Pulmonary artery endothelial cell (primary cell): ENCODE results near the gene ADGRE3. TPM values are rescaled to one million over a fixed set of nuclear protein-coding genes. Genes with fewer than 3 reads are reported as not detected.

Experiments used
- DNase-seq: peaks from one replicate; pipeline ENCODE4 v3.0.0-alpha.2; 2011; ENCODE audit warnings: low read depth, low spot score
- total RNA-seq: library from RNA; depleted of rRNA; stranded (reverse); fragments of >200 nt; gene quantifications from 2 replicates; pipeline ENCODE4 v1.2.3, GENCODE V29; 2014

Gene ADGRE3, protein sequence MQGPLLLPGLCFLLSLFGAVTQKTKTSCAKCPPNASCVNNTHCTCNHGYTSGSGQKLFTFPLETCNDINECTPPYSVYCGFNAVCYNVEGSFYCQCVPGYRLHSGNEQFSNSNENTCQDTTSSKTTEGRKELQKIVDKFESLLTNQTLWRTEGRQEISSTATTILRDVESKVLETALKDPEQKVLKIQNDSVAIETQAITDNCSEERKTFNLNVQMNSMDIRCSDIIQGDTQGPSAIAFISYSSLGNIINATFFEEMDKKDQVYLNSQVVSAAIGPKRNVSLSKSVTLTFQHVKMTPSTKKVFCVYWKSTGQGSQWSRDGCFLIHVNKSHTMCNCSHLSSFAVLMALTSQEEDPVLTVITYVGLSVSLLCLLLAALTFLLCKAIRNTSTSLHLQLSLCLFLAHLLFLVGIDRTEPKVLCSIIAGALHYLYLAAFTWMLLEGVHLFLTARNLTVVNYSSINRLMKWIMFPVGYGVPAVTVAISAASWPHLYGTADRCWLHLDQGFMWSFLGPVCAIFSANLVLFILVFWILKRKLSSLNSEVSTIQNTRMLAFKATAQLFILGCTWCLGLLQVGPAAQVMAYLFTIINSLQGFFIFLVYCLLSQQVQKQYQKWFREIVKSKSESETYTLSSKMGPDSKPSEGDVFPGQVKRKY
- not detected in 2 replicates for total RNA-seq

DNA sequence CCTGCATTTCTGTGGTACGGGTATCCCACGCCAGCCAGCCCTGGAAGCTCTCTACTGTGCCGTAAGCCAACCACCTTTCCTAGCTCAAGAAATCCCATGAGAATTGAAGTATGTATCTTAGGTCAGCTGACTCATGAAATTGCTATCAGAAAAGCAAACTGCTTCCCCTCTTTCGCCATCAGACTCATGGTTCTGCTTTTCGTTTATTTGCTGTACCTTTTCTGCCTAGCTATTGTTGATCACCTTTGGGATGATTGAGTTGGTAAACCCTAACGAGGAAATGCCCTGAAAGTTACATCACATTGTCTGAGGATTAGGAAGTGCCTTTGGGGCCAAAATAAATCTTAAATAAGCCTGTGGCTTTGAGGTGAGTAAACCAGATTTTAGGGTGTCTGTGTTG lies at the start of gene ADGRE3:
Gene ADGRE3, minus strand, starts transcription at position 81 of the 400 bp plus-strand sequence. Its CDS starts 74 bp downstream, at position 7.
- DNase-seq: no peak

DNA sequence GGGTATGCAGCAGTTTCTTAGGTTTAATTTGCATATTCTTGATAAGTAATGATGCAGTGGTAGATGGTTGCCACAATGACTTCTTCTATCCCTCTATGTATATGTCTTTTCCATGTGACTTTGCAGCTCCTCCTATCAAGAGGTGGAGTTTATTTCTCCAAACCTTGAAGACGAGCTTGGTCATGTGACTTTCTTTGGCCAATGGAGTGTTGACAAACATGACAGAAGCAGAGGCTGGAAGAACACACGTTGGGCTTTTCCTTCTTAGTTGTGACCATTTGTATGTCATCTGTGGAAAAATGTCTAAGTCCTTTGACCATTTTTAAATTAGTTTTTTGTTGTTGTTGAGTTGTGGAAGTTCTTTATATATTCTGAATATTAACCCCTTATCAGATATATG lies 47.5 kb upstream of the ADGRE3 start:
- no peak for DNase-seq

DNA sequence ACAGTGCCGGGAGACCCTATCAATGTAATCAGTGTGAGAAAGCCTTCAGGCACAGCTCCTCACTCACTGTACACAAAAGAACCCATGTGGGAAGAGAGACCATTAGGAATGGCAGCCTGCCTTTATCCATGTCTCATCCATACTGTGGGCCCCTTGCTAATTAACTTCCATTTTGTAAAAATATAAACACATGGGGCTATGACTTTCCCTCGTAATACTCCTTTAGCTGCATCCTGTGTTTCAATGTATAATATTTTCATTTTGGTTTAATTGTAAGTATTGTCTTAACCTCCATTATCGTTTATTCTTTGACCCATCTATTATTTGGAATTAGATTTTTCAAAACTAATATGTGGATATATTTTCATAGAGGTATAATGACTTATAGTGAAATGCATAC lies 44.5 kb upstream of the ADGRE3 start:
- DNase-seq: no peak

DNA sequence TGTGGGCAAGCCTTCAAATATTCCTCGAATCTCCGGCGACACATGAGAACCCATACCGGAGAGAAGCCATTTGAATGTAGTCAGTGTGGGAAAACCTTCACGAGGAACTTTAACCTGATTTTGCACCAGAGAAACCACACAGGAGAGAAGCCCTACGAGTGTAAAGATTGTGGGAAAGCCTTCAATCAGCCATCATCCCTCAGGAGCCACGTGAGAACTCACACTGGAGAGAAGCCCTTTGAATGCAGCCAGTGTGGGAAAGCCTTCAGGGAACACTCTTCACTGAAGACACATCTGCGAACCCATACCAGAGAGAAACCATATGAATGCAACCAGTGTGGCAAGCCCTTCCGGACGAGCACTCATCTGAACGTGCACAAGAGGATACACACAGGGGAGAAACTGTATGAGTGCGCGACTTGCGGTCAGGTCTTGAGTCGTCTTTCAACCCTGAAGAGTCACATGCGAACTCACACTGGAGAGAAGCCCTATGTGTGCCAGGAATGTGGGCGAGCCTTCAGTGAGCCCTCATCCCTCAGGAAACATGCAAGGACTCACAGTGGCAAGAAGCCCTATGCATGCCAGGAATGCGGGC lies 44.0 kb upstream of the ADGRE3 start:
- no peak for DNase-seq

DNA sequence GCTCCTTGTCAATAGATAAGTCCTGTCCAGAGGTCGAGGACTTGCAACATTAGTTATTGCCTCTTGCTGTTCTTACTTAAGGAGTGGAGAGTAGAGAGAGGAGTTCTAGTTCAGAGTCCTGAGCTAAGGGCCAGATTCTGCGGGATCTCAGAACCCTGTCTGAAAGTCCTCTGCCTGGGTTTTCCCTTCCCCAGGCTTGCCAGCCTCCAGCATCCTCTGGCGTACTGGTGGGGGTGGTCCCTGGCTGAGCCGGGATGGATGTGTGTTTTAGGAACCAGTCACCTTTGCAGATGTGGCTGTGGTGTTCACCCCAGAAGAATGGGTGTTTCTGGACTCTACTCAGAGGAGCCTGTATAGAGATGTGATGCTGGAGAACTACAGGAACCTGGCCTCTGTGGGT lies 41.2 kb upstream of the ADGRE3 start:
- no peak for DNase-seq

DNA sequence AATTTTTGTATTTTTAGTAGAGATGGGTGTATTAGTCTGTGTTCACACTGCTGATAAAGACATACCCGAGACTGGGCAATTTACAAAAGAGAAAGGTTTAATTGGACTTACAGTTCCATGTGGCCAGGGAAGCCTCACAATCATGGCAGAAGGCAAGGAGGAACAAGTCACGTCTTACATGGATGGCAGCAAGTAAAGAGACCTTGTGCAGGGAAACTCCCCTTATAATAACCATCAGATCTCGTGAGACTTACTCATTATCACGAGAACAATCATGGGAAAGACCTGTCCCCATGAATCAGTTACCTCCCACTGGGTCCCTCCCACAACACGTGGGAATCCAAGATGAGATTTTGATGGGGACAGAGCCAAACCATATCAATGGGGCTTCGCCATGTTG lies 29.8 kb upstream of the ADGRE3 start:
- DNase-seq: no peak

DNA sequence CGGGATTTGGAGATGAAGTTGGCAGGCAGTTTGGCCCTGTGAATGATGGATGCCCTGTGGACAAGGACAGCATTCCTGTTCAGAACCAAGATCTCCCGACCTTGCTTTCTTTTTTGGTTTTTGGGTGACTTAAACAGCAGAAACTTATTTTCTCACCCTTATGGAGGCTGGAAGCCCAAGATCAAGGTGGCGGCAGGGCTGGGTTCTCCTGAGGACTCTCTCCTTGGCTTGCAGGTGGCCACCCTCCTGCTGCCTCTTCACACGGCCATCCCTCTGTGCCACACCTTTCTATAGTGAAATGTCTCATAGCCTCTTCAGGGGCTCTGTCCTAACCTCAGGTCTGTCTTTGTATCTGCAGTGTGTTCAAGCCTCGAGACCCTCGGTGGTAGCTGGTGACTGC lies 29.2 kb upstream of the ADGRE3 start:
- no peak for DNase-seq

DNA sequence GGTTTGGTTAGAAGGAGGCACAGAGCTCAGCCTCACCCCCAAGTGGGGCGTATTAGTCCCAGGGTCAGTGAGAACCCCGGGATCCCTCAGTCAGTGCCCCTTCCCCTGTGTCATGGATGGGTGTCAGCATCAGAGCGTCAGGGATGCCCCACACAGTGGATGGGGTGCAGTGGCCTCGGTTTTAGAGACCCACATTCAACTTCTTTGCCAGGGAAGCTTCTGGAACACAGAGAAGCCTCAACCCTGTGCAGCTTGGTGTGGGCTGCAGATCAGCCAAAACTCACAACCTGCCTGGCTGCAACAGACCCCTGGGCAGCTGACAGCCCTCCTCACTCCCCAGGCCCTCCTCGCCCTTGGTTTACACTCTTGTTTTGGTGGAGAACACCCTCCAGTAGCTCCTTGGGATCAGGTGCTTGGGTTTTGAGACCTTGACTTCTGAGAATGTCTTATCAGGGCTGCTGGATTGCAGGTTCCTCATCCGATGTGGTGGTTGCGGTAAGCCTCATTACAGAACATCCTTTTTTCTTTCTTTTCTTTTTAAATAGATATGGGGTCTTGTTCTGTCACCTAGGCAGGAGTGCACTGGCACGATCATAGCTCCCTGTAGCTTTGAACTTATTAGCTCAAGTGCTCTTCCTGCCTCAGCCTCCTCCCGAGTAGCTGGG lies 26.2 kb upstream of the ADGRE3 start:
- DNase-seq: no peak

DNA sequence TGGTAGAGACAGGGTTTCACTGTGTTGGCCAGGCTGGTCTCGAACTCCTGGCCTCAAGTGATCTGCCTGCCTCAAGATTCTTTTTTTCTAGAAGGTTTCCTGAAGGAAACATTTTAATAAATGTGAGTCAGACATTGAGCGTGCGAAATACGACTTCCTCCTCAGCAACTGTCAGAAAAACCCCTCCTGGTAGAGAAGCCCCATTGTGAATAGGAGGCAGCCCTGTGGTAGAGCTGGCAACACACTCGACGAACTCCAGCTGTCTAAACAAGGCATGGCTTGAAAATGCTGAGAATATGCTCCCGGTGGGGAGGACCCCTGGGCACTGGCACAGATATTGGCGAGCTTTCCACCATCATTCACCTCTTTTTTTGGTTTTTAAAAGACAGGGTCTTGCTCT lies 25.0 kb upstream of the ADGRE3 start:
- peak; percentile 35 for DNase-seq

DNA sequence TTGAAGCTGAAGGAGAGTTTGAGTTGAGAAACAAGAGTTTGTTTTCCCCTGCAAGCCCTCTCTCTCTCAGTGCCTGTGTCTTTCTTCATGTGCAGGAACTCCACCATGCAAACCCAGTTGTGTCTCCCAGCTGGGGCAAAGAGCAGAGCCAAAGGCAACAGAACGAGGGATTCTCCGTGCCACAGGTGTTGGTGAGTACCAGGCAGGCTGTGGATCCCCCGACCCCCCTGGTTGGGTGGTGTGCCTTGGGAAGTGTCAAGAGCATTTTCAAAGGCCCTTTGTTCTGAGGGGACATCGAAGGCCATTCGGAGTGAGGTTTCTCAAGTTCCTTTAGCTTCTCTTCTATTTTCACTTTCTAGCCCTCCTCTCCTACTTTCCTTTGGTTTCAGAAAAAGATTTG lies 20.8 kb upstream of the ADGRE3 start:
- DNase-seq: no peak

DNA sequence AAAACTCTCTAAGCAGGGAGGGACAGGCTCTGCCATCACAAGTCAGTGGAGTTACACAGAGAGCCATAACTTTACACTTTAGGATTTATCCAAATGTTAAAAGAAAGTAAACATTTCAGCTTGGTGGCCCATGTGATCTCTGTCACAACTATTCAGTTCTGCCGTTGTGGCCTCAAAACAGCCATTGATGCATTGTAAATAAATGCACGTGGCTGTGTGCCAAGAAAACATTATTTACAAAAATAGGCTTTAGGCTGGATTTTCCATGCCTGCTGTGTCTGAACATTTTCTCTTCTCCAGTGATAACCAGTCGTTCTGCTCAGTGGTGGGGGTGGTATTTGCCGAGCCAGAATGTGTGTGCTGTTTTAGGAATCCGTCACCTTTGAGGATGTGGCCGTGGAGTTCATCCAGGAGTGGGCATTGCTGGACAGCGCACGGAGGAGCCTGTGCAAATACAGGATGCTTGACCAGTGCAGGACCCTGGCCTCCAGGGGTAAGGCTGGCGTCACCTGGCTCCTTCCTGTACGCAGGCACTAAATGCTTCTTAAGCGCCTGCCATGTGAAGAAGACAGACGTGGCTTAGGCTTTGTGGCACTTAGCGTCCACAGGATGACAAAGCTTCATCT lies 20.1 kb upstream of the ADGRE3 start:
- DNase-seq: no peak

DNA sequence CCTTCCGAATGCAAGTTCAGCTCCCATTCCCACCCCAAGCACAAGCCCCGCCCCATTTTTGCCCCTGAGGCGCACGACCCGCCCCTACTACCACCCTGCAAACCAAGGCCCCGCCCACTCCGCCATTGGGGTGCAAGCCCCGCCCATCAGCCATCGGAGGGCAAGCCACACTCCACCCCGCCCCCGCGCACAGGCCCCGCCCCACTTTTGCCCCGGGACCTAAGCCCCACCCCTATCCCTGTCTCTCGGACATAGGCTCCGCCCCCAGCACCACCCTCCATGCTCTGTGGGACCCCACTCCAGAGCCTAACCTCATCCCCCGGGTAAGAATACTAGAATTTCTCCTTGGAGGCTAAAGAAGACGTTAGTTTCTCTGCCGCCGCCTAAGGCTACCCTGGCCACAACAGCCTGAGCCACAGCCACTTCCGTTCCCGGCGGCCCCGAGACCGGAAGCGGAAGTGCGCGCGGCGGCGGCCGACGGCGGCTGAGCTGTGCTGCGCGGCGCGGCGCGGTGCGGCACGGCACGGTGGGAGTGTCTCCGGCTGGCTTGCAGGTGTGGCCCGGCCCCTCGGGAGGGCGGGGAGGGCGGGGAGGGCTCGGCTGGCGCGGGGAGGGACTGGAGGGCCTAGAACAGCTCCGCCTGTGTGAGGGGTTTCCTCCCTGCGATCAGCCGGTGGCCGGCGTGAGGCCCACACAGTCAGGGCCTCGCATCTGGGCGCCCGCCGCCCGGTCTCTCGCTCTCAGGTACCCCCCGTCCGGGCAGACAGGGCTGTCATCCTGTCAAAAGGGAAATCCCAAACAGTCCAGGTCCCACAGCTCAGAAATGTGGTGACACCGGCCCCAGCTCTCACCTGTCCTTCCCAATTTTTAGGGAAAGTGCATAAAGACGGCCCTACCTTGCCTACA lies 15.2 kb upstream of the ADGRE3 start, which contains the start of gene ZNF333:
Gene ZNF333, plus strand, starts transcription at position 451 of the 906 bp plus-strand sequence. CDS start 3,444 bp downstream, outside the sequence.
- DNase-seq: peak; percentile 39

DNA sequence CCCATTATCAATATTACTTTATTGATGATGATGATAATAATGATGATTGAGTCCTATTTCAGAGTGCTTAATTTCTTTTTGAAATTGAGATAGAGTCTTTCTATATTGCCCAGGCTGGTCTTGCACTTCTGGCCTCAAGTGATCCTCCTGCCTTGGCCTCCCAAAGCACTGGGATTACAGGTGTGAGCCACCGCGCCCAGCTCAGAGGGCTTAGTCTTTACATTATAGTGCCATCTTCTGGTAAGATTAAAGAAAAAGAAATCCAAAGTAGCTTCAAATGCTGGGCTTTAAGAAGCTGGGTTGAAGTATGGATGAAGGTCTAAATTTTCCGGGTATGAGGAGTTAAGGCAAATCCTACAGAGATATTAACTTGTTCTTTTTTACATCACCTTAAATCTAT lies 11.8 kb upstream of the ADGRE3 start:
- no peak for DNase-seq

DNA sequence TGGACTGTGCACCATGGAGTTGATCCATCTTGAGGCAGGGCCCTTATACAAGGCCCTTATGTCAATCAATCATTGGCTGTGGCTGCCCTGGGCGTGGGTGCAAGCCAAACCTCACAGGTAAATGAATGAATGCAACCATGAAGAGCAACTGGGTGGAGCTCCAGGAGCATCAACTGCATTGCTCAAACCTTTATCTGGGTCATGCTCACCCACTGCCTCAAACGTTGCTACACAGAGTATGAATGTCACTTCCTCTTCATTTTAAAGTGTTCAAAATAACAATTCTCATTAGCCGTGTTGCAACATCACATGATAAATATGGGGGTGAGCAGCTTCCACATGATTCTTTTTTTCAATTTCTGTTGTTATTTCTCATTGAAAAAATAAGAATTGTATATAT lies 8.8 kb upstream of the ADGRE3 start:
- no peak for DNase-seq

DNA sequence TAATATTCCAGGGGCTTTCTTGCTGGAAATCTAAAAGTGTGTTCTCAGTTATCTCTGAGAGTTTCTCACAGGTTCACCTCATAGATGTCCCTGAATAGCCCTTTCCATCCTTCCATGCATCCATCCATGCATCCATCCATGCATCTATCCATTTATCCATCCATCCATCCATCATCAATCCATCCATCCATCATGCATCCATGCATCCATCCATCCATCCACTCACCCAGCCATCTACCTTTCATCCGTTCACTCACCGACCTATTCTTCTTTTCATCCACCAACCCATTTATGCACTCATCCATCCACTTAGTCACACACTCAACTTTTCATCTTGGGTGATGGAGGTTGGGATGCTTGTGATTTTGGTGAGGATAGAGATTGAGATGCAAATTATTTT lies 7.4 kb upstream of the ADGRE3 start:
- DNase-seq: no peak

DNA sequence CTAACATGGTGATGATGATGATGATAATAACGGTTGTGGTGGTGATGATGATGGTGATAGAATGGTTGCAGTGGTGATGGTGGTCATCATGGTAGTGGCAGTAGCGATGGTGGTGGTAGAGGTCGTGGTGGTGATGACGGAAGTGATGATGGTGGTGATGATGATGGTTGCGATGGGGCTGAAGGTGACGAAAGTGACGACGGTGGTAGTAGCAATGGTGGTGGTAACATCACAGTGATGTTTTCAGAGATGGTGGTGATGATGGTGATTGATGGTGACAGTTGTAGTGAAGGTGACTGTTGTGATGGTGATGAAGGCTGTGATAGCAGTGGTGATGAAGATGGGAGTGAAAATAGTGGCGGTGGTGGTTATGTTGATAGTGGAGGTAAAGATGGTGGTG lies 3.6 kb upstream of the ADGRE3 start:
- DNase-seq: no peak

DNA sequence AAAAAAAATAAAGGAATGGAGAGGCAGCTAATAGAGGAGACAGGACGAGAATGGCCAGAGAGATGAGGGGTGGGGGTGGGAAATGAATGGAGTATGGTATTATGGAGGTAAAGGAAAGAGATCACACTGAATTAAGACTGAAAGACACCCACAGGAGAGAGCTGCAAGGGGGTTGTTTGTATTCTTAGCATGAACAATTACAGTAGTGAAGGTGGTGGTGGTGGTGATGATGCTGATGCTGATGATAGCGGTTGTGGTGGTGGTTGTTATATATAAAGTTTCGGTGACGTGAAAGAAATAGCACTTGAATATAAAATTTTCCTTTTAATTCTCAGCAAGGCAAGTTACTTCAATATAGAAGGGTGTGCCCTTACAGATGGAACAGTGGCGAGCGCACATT lies 2.8 kb upstream of the ADGRE3 start:
- DNase-seq: no peak

DNA sequence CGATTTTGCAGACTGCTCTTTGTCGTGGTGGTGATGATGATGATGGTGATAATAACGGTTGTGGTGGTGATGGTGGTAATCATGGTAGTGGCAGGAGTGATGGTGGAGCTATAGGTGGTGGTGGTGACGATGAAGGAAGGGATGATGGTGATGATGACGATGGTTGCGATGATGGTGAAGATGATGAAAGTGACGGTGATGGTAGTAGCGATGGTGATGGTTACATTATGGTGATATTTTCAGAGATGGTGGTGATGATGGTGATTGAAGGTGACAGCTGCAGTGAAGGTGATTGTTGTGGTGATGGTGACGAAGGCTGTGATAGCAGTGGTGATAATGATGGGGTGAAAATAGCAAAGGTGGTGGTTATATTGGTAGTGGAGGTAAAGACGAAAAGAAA lies 2.1 kb upstream of the ADGRE3 start:
- DNase-seq: no peak

DNA sequence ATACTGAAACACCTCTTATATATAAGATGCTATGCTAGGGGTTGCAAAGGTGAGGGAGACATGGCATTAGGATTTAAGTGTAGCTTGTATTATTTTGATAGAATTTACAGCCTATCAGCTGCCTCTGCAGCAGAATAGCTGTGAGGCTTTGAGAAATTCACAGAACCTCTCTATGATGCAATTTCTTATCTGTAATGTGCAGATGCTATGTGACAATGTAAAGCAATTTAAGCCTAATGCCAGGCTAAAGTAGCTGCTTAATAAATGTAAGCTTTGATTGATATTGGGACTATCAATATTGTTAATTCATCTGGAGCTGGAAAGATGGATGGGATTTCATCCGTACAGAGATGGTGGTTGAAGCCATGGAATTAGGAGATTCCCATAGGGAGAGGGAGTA lies 1.6 kb downstream of the ADGRE3 start:
- no peak for DNase-seq

DNA sequence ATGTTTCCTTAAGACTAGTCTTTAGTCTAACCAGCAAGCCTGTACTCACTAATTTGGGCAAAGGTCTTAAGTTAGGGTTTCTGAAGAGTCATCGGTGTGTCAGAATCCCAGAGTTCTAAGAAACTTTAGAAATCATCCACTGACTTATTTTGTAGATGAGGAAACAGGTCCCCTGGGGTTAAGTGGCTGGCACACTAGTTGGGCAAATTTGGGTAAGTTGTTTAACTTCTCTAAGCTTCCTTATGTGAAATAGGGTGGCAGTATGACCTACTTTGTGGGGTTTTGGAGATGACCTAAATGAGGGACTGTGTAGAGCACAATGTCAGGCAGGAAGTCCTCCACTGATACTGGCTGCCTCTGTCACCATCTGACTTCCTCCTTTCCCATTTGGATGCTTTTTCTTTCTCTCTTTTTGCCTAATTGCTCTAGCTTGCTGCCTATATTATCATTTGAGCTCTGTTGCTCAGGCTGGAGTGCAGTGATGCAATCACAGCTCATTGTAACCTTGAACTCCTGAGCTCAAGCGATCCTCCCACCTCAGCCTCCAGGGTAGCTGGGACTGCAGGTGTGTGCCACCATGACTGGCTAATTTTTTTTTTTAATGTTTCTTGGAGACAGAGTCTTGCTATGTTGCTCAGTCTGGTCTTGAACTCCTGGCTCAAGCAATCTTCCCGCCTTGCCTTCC lies 2.3 kb downstream of the ADGRE3 start:
- no peak for DNase-seq
